Heart right ventricle (tissue), 16 donors: ENCODE data around the gene NEMF. TPM values are rescaled to one million over a fixed set of nuclear protein-coding genes. Genes with fewer than 3 reads are reported as not detected.
"Not testable (repeated sequence)": the region's sequence is repeated elsewhere in the genome, so short reads cannot be mapped to it uniquely, and the experiment has no call there.

Experiments used
- ATAC-seq, 8 donors: fragments of 200-7000 bp; cut with Tn5 transposase; one replicate each; pipeline ENCODE4 v1.9.1; 2020; ENCODE audit warnings: mild to moderate bottlenecking in 8 of 8, moderate library complexity in 8 of 8, moderate number of reproducible peaks in 1 of 8
- DNase-seq, 2 donors: peaks; one replicate each; pipeline ENCODE4 v3.0.0-alpha.2; 2020
- H3K27ac ChIP-seq, 10 donors: fragments of 200-600 bp; sonication (generic) in 2 of 10; one replicate each; pipeline versions ENCODE4 v1.5.0 to v1.8.0; 2020 to 2022; ENCODE audit warnings: mild to moderate bottlenecking in 3 of 10
- H3K27me3 ChIP-seq, 7 donors: fragments of 200-600 bp; one replicate each; pipeline ENCODE4 v1.8.0; 2021 to 2022; ENCODE audit warnings: mild to moderate bottlenecking in 2 of 7
- H3K36me3 ChIP-seq, 9 donors: fragments of 200-600 bp; sonication (generic) in 1 of 9; one replicate each; pipeline versions ENCODE4 v1.5.0 to v1.8.0; 2020 to 2022; ENCODE audit warnings: mild to moderate bottlenecking in 2 of 9
- H3K4me1 ChIP-seq, 9 donors: fragments of 200-600 bp; sonication (generic) in 1 of 9; one replicate each; pipeline versions ENCODE4 v1.5.0 to v1.8.0; 2020 to 2022; ENCODE audit warnings: mild to moderate bottlenecking in 4 of 9
- H3K4me3 ChIP-seq, 10 donors: fragments of 200-600 bp; sonication (generic) in 2 of 10; one replicate each; pipeline versions ENCODE4 v1.5.0 to v1.8.0; 2020 to 2022; ENCODE audit warnings: mild to moderate bottlenecking in 7 of 10, moderate library complexity in 2 of 10
- H3K9me3 ChIP-seq, 11 donors: fragments of 200-600 bp in 10 of 11; sonication (generic) in 2 of 11; one replicate each; pipeline versions ENCODE4 v1.5.0 to v1.8.0; 2013 to 2022; ENCODE audit warnings: mild to moderate bottlenecking in 2 of 11, control low read depth in 1 of 11, moderate library complexity in 1 of 11
- WGBS, 2 donors: extraction: QIAGEN DNeasy Blood & Tissue Kit; methylation state at CpG; one replicate each; pipeline ENCODE4 v1.1.7; 2013; ENCODE audit warnings: inconsistent platforms in 1 of 2; 5-methylcytosine and 5-hydroxymethylcytosine counted together
- intact Hi-C, 10 donors: fragments of 100-400 bp; cut with DNase I; formaldehyde crosslinking; loops; one replicate each; pipeline versions ENCODE4 v1.11.1 to v1.14.2; 2022
- polyA plus RNA-seq, 2 donors: library from polyadenylated mRNA; stranded (reverse); fragments of 200-250 nt; gene quantifications; one replicate each; pipeline ENCODE4 v1.2.3, GENCODE V29; 2013
- total RNA-seq, 10 donors: library from RNA; stranded (reverse); fragmentation: NEBNext Ultra II Directional in 3 of 10; extraction: Animal tissue kit (Norgen Biotek cat#: 25700) in 3 of 10; gene quantifications; one replicate each; pipeline versions ENCODE4 v1.2.1 to v1.2.4, GENCODE V29; 2021 to 2023
- TF ChIP-seq, protein P1 (sequence below), 9 donors: fragments of 200-600 bp; sonication (generic) in 2 of 9; IDR thresholded peaks; one replicate each; pipeline versions ENCODE4 v1.5.0 to v1.8.0; 2021 to 2022; ENCODE audit warnings: antibody characterized with exemption in 9 of 9, mild to moderate bottlenecking in 5 of 9, moderate library complexity in 1 of 9
- donor health status: Arrhythmogenic right ventricular cardiomyopathy.
- donor health status: ischemic (EF 13 %, LVEDD 7.1; RV severe dilation, severe dysfunction).
- donor health status: healthy with polysubstance abuse.
- donor health status: DM: no; HTN: yes; CAD: no.
- donor health status: DM: no; HTN: no; CAD: no.
- donor health status: ischemic (EF 25% LVEDD 6.9; RV normal size, moderate dysfunction).
- donor health status: ischemic (EF 25% LVEDD 5.7; RV mildly dilated, moderate dysfunction).
- donor health status: healthy.
- donor health status: DM: yes; HTN: yes; CAD: no.
- donor health status: Ischemic cardiomyopathy.
- donor health status: ischemic (EF 35%, LVEDD 5.7; RV mildly dilated, moderate dysfunction).
- donor health status: nonischemic (EF 11% LVEDD 7.7; RV severe dilation, severe dysfunction).
- donor health status: DM: yes; HTN: yes; CAD: no.
- donor health status: PGD.
- donor health status: ischemic (EF 29% LVEDD 5.4; RV normal size, mild dysfunction).
- donor health status: nonischemic (EF 23%, LVEDD 6.1; RV moderate dilation, normal function).

Gene NEMF
- total and polyA plus RNA-seq, 12 donors, result 18.0 to 67.4 (median 53.9) TPM

DNA sequence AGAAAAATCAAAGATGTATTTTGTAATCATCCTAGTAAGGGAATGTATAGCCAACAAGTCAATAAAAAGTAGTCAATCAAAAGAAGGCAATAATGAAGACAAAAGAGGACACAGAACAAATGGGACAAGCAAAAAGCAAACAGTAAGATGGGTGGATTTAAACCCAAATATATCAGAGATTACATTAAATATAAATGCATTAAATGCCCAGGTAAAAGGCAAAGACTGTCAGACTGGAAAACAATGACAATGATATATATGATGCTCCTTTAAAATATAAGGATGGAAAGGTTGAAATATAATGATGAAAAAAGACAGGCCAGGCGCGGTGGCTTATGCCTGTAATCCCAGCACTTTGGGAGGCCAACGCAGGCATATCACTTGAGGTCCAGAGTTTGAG lies 35.7 kb downstream of the NEMF start:
- 97 to 100% methylated on average over 3 of the region's 3 CpGs for WGBS, 2 donors
- intact Hi-C loops, result loop anchor here in 1 of 10 donors (10.0 kb wide), 1 partner anchor 918 kb away; no protein-coding TSS in a partner anchor
- Histone ChIP-seq H3K27ac (no peak overlapping the region), H3K36me3 (peaks cover 0 to 92% (median 80%) of the 10 kb centered on the region in 9 donors), H3K9me3 (peaks cover 0 to 27% (median 5%) of the 10 kb centered on the region in 11 donors), H3K4me1 (no peaks in the 10 kb centered on the region), H3K4me3 (no peak overlapping the region), H3K27me3 (no peaks in the 10 kb centered on the region)
- ATAC-seq (no peak), DNase-seq (no peak)
- TF ChIP-seq, protein P1, sequence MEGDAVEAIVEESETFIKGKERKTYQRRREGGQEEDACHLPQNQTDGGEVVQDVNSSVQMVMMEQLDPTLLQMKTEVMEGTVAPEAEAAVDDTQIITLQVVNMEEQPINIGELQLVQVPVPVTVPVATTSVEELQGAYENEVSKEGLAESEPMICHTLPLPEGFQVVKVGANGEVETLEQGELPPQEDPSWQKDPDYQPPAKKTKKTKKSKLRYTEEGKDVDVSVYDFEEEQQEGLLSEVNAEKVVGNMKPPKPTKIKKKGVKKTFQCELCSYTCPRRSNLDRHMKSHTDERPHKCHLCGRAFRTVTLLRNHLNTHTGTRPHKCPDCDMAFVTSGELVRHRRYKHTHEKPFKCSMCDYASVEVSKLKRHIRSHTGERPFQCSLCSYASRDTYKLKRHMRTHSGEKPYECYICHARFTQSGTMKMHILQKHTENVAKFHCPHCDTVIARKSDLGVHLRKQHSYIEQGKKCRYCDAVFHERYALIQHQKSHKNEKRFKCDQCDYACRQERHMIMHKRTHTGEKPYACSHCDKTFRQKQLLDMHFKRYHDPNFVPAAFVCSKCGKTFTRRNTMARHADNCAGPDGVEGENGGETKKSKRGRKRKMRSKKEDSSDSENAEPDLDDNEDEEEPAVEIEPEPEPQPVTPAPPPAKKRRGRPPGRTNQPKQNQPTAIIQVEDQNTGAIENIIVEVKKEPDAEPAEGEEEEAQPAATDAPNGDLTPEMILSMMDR (IDR thresholded peaks at IDR 0.05), result no peak

DNA sequence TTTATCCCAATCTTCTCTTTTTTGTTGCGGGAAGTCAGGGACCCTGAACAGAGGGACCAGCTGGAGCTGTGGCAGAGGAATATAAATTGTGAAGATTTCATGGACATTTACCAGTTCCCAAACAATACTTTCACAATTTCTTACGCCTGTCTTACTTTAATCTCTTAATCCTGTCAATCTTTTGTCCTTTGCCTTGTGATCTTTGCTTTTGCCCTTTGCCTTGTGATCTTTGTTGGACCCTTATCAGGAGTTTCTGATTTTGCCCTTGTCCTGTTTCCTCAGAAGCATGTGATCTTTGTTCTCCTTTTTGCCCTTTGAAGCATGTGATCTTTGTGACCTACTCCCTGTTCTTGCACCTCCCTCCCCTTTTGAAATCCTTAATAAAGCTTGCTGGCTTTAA lies 36.5 kb downstream of the NEMF start:
- peaks cover 0 to 32% (median 5%) of the 10 kb centered on the region in 11 donors for H3K9me3 ChIP-seq
- intact Hi-C loops, result loop anchor here in 1 of 10 donors (10.0 kb wide), 1 partner anchor 919 kb away; no protein-coding TSS in a partner anchor
- WGBS, 2 donors, result 96 to 97% methylated on average over 2 of the region's 2 CpGs
- H3K4me3 ChIP-seq, H3K4me1 ChIP-seq, H3K27ac ChIP-seq, DNase-seq, H3K27me3 ChIP-seq, ATAC-seq: not testable (repeated sequence)
- H3K36me3 ChIP-seq, result peaks cover 0 to 97% (median 87%) of the 10 kb centered on the region in 9 donors

DNA sequence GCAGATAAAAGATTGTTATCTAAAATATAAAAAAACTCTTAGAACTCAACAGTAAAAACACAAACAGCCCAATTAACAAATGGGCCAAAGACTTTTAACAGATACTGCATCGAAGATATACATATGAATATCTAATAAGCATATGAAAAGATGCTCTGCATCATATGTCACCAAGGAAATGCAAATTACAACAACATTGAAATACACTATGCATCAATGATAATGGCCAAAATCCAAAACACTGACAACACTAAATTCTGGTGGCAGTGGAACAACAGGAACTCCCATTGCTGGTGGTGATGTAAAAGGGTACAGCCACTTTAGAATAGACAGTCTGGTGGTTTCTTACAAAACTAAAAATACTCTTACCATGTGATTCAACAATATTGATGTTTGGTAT lies 43.8 kb downstream of the NEMF start:
- H3K27me3 ChIP-seq, result no peaks in the 10 kb centered on the region
- peaks cover 0 to 17% (median 0%) of the 10 kb centered on the region in 11 donors for H3K9me3 ChIP-seq
- intact Hi-C loops, result no loop called here
- peaks cover 0 to 100% (median 55%) of the 10 kb centered on the region in 9 donors for H3K36me3 ChIP-seq
- no peak overlapping the region for H3K4me3 ChIP-seq
- TF ChIP-seq, protein P1 (IDR thresholded peaks at IDR 0.05), result no peak
- WGBS, 2 donors, result 0% methylated on average over 1 of the region's 1 CpG
- H3K4me1 ChIP-seq, result no peaks in the 10 kb centered on the region
- DNase-seq (no peak), ATAC-seq (no peak)
- H3K27ac ChIP-seq, result no peak overlapping the region

DNA sequence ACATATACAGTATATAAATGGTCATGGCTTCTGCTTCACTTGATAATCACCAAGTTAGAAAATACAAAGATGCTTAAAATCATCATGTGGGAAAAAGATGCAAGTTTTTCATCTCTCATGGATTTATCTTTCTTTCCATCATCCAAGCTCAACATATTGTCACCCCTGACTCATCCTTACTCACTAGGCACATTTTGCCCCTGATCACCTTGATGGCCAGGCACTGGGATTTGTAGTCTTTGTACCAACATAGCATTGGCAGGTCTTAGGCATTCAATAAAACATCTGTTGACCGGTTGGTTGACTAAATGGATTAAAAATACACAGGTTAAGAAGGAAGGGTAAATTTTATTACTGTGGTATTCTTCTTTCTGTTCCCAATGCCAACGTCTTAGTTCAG lies 56.6 kb downstream of the NEMF start:
- TF ChIP-seq, protein P1 (IDR thresholded peaks at IDR 0.05), result no peak
- no peak for ATAC-seq
- no peak for DNase-seq
- WGBS, 2 donors, result 88 to 90% methylated on average over 2 of the region's 2 CpGs
- no peaks in the 10 kb centered on the region for H3K9me3 ChIP-seq
- no peaks in the 10 kb centered on the region for H3K27me3 ChIP-seq
- intact Hi-C loops, result loop anchor here in 1 of 10 donors (10.0 kb wide), 1 partner anchor 49 kb away; no protein-coding TSS in a partner anchor
- peaks cover 0 to 100% (median 73%) of the 10 kb centered on the region in 9 donors for H3K36me3 ChIP-seq
- H3K27ac ChIP-seq, result no peak overlapping the region
- peaks cover 0 to 11% (median 0%) of the 10 kb centered on the region in 9 donors for H3K4me1 ChIP-seq
- H3K4me3 ChIP-seq, result no peak overlapping the region

DNA sequence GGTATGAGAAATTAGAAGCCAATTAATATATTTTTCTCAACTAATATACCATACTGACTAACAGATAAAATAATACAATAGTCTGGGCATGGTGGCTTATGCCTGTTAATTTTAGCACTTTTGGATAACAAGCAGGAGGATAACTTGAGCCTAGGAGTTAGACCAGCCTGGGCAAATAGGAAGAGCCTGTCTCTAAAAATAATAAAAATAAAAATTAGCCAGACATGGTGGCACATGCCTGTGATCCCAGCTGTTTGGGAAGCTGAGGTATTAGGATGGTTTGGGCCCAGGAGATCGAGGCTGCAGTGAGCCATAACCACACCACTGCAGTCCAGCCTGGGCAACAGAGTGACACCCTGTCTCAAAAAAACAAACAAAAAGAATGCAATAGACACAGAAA lies 60.0 kb downstream of the NEMF start:
- H3K4me1 ChIP-seq, result peaks cover 0 to 11% (median 0%) of the 10 kb centered on the region in 9 donors
- TF ChIP-seq, protein P1 (IDR thresholded peaks at IDR 0.05), result no peak
- H3K27me3 ChIP-seq, result no peaks in the 10 kb centered on the region
- H3K9me3 ChIP-seq, result no peaks in the 10 kb centered on the region
- 0% methylated on average over 1 of the region's 1 CpG for WGBS, 2 donors
- H3K27ac ChIP-seq, result peak overlapping the region in 1 of 10 donors; percentile 59
- DNase-seq (no peak), ATAC-seq (peak in 2 of 8 donors; percentile 33 to 68)
- H3K4me3 ChIP-seq, result no peak overlapping the region
- peaks cover 0 to 100% (median 62%) of the 10 kb centered on the region in 9 donors for H3K36me3 ChIP-seq
- intact Hi-C loops, result loop anchor here in 1 of 10 donors (10.0 kb wide), 1 partner anchor 52 kb away; no protein-coding TSS in a partner anchor
